ENCODE data around the gene ATL1. TPM values are rescaled to one million over a fixed set of nuclear protein-coding genes. Genes with fewer than 3 reads are reported as not detected.
A peak's percentile ranks its signal among the peaks of the same experiment; 100 is the strongest.

ATL1 gene
- total and polyA plus RNA-seq, 2 of the 13 experiments (the other 11 are each of a cell fraction or from before 2014, with no cell fraction given): 0.60 to 0.65 TPM

DNA sequence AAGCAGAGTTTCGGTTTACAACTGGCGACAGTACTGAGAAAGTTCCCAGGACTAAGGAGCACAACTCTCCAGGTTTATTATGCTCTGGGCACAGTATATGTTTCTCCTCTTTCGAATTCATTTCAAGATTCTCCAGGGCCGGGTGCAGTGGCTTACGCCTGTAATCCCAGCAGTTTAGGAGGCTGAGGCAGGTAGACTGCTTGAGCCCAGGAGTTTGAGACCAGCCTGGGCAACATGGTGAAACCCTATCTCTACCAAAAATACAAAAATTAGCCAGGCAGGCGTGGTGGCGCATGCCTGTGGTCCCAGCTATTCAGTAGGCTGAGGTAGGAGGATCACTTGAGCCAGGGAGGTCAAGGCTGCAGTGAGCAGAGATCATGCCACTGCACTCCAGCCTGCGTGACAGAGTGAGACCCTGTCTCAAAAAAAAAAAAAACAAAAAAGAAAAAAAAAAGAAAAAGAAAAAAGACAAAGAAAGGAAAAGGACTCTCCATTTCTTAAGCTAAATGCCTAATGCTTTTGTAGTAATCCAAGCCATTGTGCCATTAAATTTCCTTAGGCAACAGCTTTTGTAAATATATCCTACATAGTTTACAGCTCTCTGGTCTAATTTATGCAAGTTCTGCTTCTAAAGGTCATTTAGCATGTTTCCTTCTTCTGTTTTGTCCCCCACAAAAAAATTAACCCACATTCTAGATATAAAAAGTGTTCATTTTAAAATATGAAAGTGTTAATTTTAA, 34.8 kb downstream of the ATL1 start (continued):
- no peak for TF ChIP-seq CEBPG (CRISPR knock-in tag; IDR thresholded peaks at IDR 0.05)
- TF ChIP-seq, protein P1, sequence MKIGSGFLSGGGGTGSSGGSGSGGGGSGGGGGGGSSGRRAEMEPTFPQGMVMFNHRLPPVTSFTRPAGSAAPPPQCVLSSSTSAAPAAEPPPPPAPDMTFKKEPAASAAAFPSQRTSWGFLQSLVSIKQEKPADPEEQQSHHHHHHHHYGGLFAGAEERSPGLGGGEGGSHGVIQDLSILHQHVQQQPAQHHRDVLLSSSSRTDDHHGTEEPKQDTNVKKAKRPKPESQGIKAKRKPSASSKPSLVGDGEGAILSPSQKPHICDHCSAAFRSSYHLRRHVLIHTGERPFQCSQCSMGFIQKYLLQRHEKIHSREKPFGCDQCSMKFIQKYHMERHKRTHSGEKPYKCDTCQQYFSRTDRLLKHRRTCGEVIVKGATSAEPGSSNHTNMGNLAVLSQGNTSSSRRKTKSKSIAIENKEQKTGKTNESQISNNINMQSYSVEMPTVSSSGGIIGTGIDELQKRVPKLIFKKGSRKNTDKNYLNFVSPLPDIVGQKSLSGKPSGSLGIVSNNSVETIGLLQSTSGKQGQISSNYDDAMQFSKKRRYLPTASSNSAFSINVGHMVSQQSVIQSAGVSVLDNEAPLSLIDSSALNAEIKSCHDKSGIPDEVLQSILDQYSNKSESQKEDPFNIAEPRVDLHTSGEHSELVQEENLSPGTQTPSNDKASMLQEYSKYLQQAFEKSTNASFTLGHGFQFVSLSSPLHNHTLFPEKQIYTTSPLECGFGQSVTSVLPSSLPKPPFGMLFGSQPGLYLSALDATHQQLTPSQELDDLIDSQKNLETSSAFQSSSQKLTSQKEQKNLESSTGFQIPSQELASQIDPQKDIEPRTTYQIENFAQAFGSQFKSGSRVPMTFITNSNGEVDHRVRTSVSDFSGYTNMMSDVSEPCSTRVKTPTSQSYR (CRISPR knock-in tag; IDR thresholded peaks at IDR 0.05; ENCODE audit: borderline replicate concordance): no peak
- TF ChIP-seq ZNF367 (CRISPR knock-in tag; IDR thresholded peaks at IDR 0.05; ENCODE audit: borderline replicate concordance): no peak
- TF ChIP-seq PHF21A (CRISPR knock-in tag; IDR thresholded peaks at IDR 0.05): 0 out of 2 replicates have a peak, but pooled peaks have one; percentile 26
- TF ChIP-seq TMF1 (CRISPR knock-in tag; IDR thresholded peaks at IDR 0.05; ENCODE audit: low read depth): no peak
- no peak for TF ChIP-seq ARID4A (CRISPR knock-in tag; IDR thresholded peaks at IDR 0.05; ENCODE audit: borderline replicate concordance)
- peak; percentile 14; the same call in 1 of the 2 replicates for TF ChIP-seq CTCF (CRISPR knock-in tag; IDR thresholded peaks at IDR 0.05)
- no peak for TF ChIP-seq HMGXB4 (CRISPR knock-in tag; IDR thresholded peaks at IDR 0.05; ENCODE audit: borderline replicate concordance in 1 of 2, low read depth in 1 of 2)
- no peak for TF ChIP-seq FOXM1 (CRISPR knock-in tag; IDR thresholded peaks at IDR 0.05)
- no peak for TF ChIP-seq KAT7 (CRISPR knock-in tag; IDR thresholded peaks at IDR 0.05; ENCODE audit: borderline replicate concordance)
- peak; percentile 65; the same call in 1 of the 2 replicates for TF ChIP-seq NR2F6 (IDR thresholded peaks at IDR 0.05)
- TF ChIP-seq NR2F6 (CRISPR knock-in tag; IDR thresholded peaks at IDR 0.05): peak; percentile 81
- TF ChIP-seq SALL1 (CRISPR knock-in tag; IDR thresholded peaks at IDR 0.05): peak; percentile 45; the same call in 1 of the 2 replicates
- TF ChIP-seq ATAD3A (CRISPR knock-in tag; IDR thresholded peaks at IDR 0.05): no peak
- TF ChIP-seq NCOA5 (CRISPR knock-in tag; IDR thresholded peaks at IDR 0.05): no peak
- no peak for TF ChIP-seq RBM39 (IDR thresholded peaks at IDR 0.05; ENCODE audit: low read depth, low read length, poor library complexity, severe bottlenecking)
- no peak for TF ChIP-seq HNRNPLL (IDR thresholded peaks at IDR 0.05; ENCODE audit: low read depth, low read length, poor library complexity, severe bottlenecking)
- TF ChIP-seq SAFB2 (CRISPR knock-in tag; IDR thresholded peaks at IDR 0.05; ENCODE audit: borderline replicate concordance, low read depth): no peak
- no peak for TF ChIP-seq NFE2L1 (CRISPR knock-in tag; IDR thresholded peaks at IDR 0.05; ENCODE audit: borderline replicate concordance)

All from HepG2 (cell line).